Peyer's patch (tissue), 4 donors: ENCODE results near the gene POLD1. TPM values are rescaled to one million over a fixed set of nuclear protein-coding genes. Genes with fewer than 3 reads are reported as not detected.
"Not testable (repeated sequence)": the region's sequence is repeated elsewhere in the genome, so short reads cannot be mapped to it uniquely, and the experiment has no call there.

Experiments used
- DNase-seq, 3 donors: peaks; one replicate each; pipeline ENCODE4 v3.0.0-alpha.2; 2017 to 2019
- H3K27ac ChIP-seq, 4 donors: fragments of 200-600 bp; sonication (generic); one replicate each; pipeline ENCODE4 v1.5.1; 2016 to 2019
- H3K27me3 ChIP-seq, 2 donors: fragments of 200-600 bp; sonication (generic); one replicate each; pipeline ENCODE4 v1.5.1; 2019
- H3K36me3 ChIP-seq, 3 donors: fragments of 200-600 bp; sonication (generic); one replicate each; pipeline ENCODE4 v1.5.1; 2016 to 2019
- H3K4me1 ChIP-seq, 4 donors: fragments of 200-600 bp; sonication (generic); one replicate each; pipeline ENCODE4 v1.5.1; 2016 to 2019
- H3K4me3 ChIP-seq, 4 donors: fragments of 200-600 bp; sonication (generic); 1 replicate in 3 of 4; 2 replicates in 1 of 4; pipeline ENCODE4 v1.5.1; 2016 to 2019; ENCODE audit warnings: mild to moderate bottlenecking in 1 of 4
- H3K9me3 ChIP-seq, 4 donors: fragments of 200-600 bp; sonication (generic); one replicate each; pipeline ENCODE4 v1.5.1; 2016 to 2019; ENCODE audit warnings: mild to moderate bottlenecking in 1 of 4
- CTCF ChIP-seq, 6 experiments: fragments of 450-650 bp in 4 of 6; fragments of 200-600 bp in 2 of 6; sonication (generic) in 1 of 6; IDR thresholded peaks; one replicate each; pipeline ENCODE4 v1.5.1; 2017 to 2019; ENCODE audit warnings: antibody characterized with exemption in 6 of 6, mild to moderate bottlenecking in 3 of 6, moderate library complexity in 1 of 6
- POLR2A ChIP-seq, 2 donors: fragments of 450-650 bp; IDR thresholded peaks; one replicate each; pipeline ENCODE4 v1.5.1; 2017; ENCODE audit warnings: antibody characterized with exemption in 2 of 2, mild to moderate bottlenecking in 2 of 2, moderate library complexity in 2 of 2
- total RNA-seq, 4 donors: library from RNA; depleted of rRNA; stranded (reverse); fragments of >200 nt; gene quantifications; one replicate each; pipeline ENCODE4 v1.1.0, GENCODE V29; 2016

The POLD1 gene
- total RNA-seq, 4 donors from 2014 or later, result 14.9 to 90.0 (median 27.3) TPM

GRCh38 chr19:50433201-50434180 is 49.3 kb downstream of the POLD1 start:
- peak overlapping the region in 1 of 4 donors; percentile 81 for H3K27ac ChIP-seq
- no peaks in the 10 kb centered on the region for H3K9me3 ChIP-seq
- H3K36me3 ChIP-seq, result no peaks in the 10 kb centered on the region
- TF ChIP-seq CTCF (IDR thresholded peaks at IDR 0.05), result no peak
- TF ChIP-seq POLR2A (IDR thresholded peaks at IDR 0.05), result no peak
- peaks cover 0 to 11% of the 10 kb centered on the region in 2 donors for H3K27me3 ChIP-seq
- DNase-seq, result peak in 1 of 3 donors; percentile 33
- H3K4me3 ChIP-seq, result no peak overlapping the region
- H3K4me1 ChIP-seq, result peaks cover 0 to 25% (median 17%) of the 10 kb centered on the region in 4 donors

- Histone ChIP-seq H3K9me3 (no peaks in the 10 kb centered on the region), H3K4me3 (no peak overlapping the region), H3K27ac (peak overlapping the region in 1 of 4 donors; percentile 15), H3K4me1 (peaks cover 0 to 25% (median 17%) of the 10 kb centered on the region in 4 donors), H3K27me3 (peaks cover 0 to 11% of the 10 kb centered on the region in 2 donors), H3K36me3 (no peaks in the 10 kb centered on the region)
- TF ChIP-seq CTCF (IDR thresholded peaks at IDR 0.05), result no peak
- TF ChIP-seq POLR2A (IDR thresholded peaks at IDR 0.05), result no peak
- DNase-seq, result peak; percentile 39 to 86 (median 83)
These were observed 50.4 kb downstream of the POLD1 start for GRCh38 chr19:50434525-50434924.

- no peaks in the 10 kb centered on the region for H3K9me3 ChIP-seq
- no peak for TF ChIP-seq CTCF (IDR thresholded peaks at IDR 0.05)
- no peak for TF ChIP-seq POLR2A (IDR thresholded peaks at IDR 0.05)
- H3K4me3 ChIP-seq, result no peak overlapping the region
- DNase-seq, result no peak
- peaks cover 0 to 11% of the 10 kb centered on the region in 2 donors for H3K27me3 ChIP-seq
- peaks cover 0 to 25% (median 17%) of the 10 kb centered on the region in 4 donors for H3K4me1 ChIP-seq
- no peaks in the 10 kb centered on the region for H3K36me3 ChIP-seq
- H3K27ac ChIP-seq, result peak overlapping the region in 1 of 4 donors; percentile 15
These were observed 51.1 kb downstream of the POLD1 start for GRCh38 chr19:50435221-50435620.

GRCh38 chr19:50435627-50436026 is 51.5 kb downstream of the POLD1 start:
- DNase-seq, result peak in 1 of 3 donors; percentile 24
- Histone ChIP-seq H3K9me3 (no peaks in the 10 kb centered on the region), H3K36me3 (no peaks in the 10 kb centered on the region), H3K27ac (no peak overlapping the region), H3K4me3 (no peak overlapping the region), H3K4me1 (peaks cover 0 to 25% (median 16%) of the 10 kb centered on the region in 4 donors), H3K27me3 (peaks cover 0 to 11% of the 10 kb centered on the region in 2 donors)
- TF ChIP-seq POLR2A (IDR thresholded peaks at IDR 0.05), result no peak
- no peak for TF ChIP-seq CTCF (IDR thresholded peaks at IDR 0.05)

- Histone ChIP-seq H3K9me3 (no peaks in the 10 kb centered on the region), H3K36me3 (no peaks in the 10 kb centered on the region), H3K4me3 (no peak overlapping the region), H3K27me3 (peaks cover 0 to 1% of the 10 kb centered on the region in 2 donors), H3K27ac (no peak overlapping the region), H3K4me1 (peaks cover 0 to 10% (median 0%) of the 10 kb centered on the region in 4 donors)
- TF ChIP-seq POLR2A (IDR thresholded peaks at IDR 0.05) (no peak), CTCF (IDR thresholded peaks at IDR 0.05) (no peak)
- no peak for DNase-seq
These were observed 53.8 kb downstream of the POLD1 start for GRCh38 chr19:50437862-50438449.

- not testable (repeated sequence) for H3K36me3 ChIP-seq, DNase-seq
These were observed 55.0 kb downstream of the POLD1 start for GRCh38 chr19:50439130-50439529.

More at GRCh38 chr19:50439130-50439529, 55.0 kb downstream of the POLD1 start:
- not testable (repeated sequence) for H3K27me3 ChIP-seq, H3K9me3 ChIP-seq, H3K4me1 ChIP-seq, H3K27ac ChIP-seq, H3K4me3 ChIP-seq
